ENCODE measurements around the gene CYP11A1. TPM values are rescaled to one million over a fixed set of nuclear protein-coding genes. Genes with fewer than 3 reads are reported as not detected.
A peak's percentile ranks its signal among the peaks of the same experiment; 100 is the strongest.
"Not testable (repeated sequence)": the region's sequence is repeated elsewhere in the genome, so short reads cannot be mapped to it uniquely, and the experiment has no call there.

Gene CYP11A1
- total RNA-seq, 1 donor from 2014 or later, result not detected

GRCh38 chr15:74376226-74376625 is 8.8 kb upstream of the CYP11A1 start:
- no peak for DNase-seq (ENCODE audit: low read depth in 2 of 2)

- peak in 1 of 2 donors; percentile 79 for DNase-seq (ENCODE audit: low read depth in 2 of 2)
Observed at GRCh38 chr15:74375303-74375693, 7.9 kb upstream of the CYP11A1 start.

GRCh38 chr15:74374648-74375302 is 7.3 kb upstream of the CYP11A1 start:
- DNase-seq (ENCODE audit: low read depth in 2 of 2), result no peak

- peak; percentile 45 to 89 for DNase-seq (ENCODE audit: low read depth in 2 of 2)
Observed at GRCh38 chr15:74373731-74374647, 6.5 kb upstream of the CYP11A1 start.

GRCh38 chr15:74373056-74373650 is 5.7 kb upstream of the CYP11A1 start:
- no peak for DNase-seq (ENCODE audit: low read depth in 2 of 2)

- DNase-seq (ENCODE audit: low read depth in 2 of 2), result no peak
Observed at GRCh38 chr15:74370471-74370870, 3.0 kb upstream of the CYP11A1 start.

GRCh38 chr15:74369756-74370155 is 2.3 kb upstream of the CYP11A1 start:
- no peak for DNase-seq (ENCODE audit: low read depth in 2 of 2)

- no peak for DNase-seq (ENCODE audit: low read depth in 2 of 2)
Observed at GRCh38 chr15:74369084-74369745, 1.8 kb upstream of the CYP11A1 start.

GRCh38 chr15:74368121-74368520 is 675 bp upstream of the CYP11A1 start:
- DNase-seq (ENCODE audit: low read depth in 2 of 2), result no peak

GRCh38 chr15:74365598-74366445 is 1.6 kb downstream of the CYP11A1 start:
- peak in 1 of 2 donors; percentile 65 for DNase-seq (ENCODE audit: low read depth in 2 of 2)

- no peak for DNase-seq (ENCODE audit: low read depth in 2 of 2)
Observed at GRCh38 chr15:74364936-74365597, 2.4 kb downstream of the CYP11A1 start.

- no peak for DNase-seq (ENCODE audit: low read depth in 2 of 2)
Observed at GRCh38 chr15:74362482-74362881, 5.0 kb downstream of the CYP11A1 start.

- DNase-seq (ENCODE audit: low read depth in 2 of 2), result not testable (repeated sequence)
Observed at GRCh38 chr15:74360855-74361254, 6.6 kb downstream of the CYP11A1 start.

- DNase-seq (ENCODE audit: low read depth in 2 of 2), result not testable (repeated sequence)
Observed at GRCh38 chr15:74359376-74359775, 8.1 kb downstream of the CYP11A1 start.

- DNase-seq (ENCODE audit: low read depth in 2 of 2), result not testable (repeated sequence)
Observed at GRCh38 chr15:74357514-74357913, 9.9 kb downstream of the CYP11A1 start.

GRCh38 chr15:74356050-74356449 is 11.4 kb downstream of the CYP11A1 start:
- DNase-seq (ENCODE audit: low read depth in 2 of 2), result not testable (repeated sequence)

GRCh38 chr15:74353992-74354391 is 13.5 kb downstream of the CYP11A1 start:
- not testable (repeated sequence) for DNase-seq (ENCODE audit: low read depth in 2 of 2)

GRCh38 chr15:74352393-74352910 is 15.0 kb downstream of the CYP11A1 start:
- DNase-seq (ENCODE audit: low read depth in 2 of 2), result no peak

- DNase-seq (ENCODE audit: low read depth in 2 of 2), result no peak
Observed at GRCh38 chr15:74351670-74352069, 15.8 kb downstream of the CYP11A1 start.
